GM23338 (cell line): ENCODE results near the gene SHB. TPM values are rescaled to one million over a fixed set of nuclear protein-coding genes. Genes with fewer than 3 reads are reported as not detected.
A peak's percentile ranks its signal among the peaks of the same experiment; 100 is the strongest.

Source experiments
- ATAC-seq: fragments of 200-7000 bp; cut with Tn5 transposase; 3 replicates; pipeline ENCODE4 v1.9.1; 2020
- DNase-seq: peaks from one replicate; pipeline ENCODE4 v3.0.0-alpha.2; 2015; ENCODE audit warnings: low spot score
- H2AFZ ChIP-seq: fragments of 200-600 bp; sonication (generic); 2 replicates; pipeline ENCODE4 v1.8.0; 2016; ENCODE audit warnings: antibody characterized with exemption, mild to moderate bottlenecking, moderate library complexity
- H3F3A ChIP-seq: fragments of 200-600 bp; sonication (generic); replicated peaks from 2 replicates; pipeline ENCODE4 v1.8.0; 2017; ENCODE audit warnings: antibody characterized with exemption, mixed run types, low read depth
- H3K27ac ChIP-seq: fragments of 200-600 bp; sonication (generic); 2 replicates; pipeline ENCODE4 v1.6.1; 2016; ENCODE audit warnings: low read depth
- H3K27me3 ChIP-seq: fragments of 200-600 bp; sonication (generic); 2 replicates; pipeline ENCODE4 v1.8.0; 2016; ENCODE audit warnings: mild to moderate bottlenecking, mixed run types, moderate library complexity; ENCODE audit not compliant: insufficient read depth
- H3K36me3 ChIP-seq: fragments of 200-600 bp; sonication (generic); 2 replicates; pipeline ENCODE4 v1.8.0; 2016; ENCODE audit warnings: mild to moderate bottlenecking; ENCODE audit not compliant: insufficient read depth
- H3K4me1 ChIP-seq: fragments of 200-600 bp; sonication (generic); 2 replicates; pipeline ENCODE4 v1.8.0; 2016; ENCODE audit warnings: mild to moderate bottlenecking, moderate library complexity; ENCODE audit not compliant: insufficient read depth
- H3K4me2 ChIP-seq: fragments of 200-600 bp; sonication (generic); 2 replicates; pipeline ENCODE4 v1.7.1; 2017; ENCODE audit warnings: mixed run types
- H3K4me3 ChIP-seq: fragments of 200-600 bp; sonication (generic); 2 replicates; pipeline ENCODE4 v1.6.1; 2016; ENCODE audit warnings: mixed run types
- H3K79me2 ChIP-seq: fragments of 200-600 bp; sonication (generic); replicated peaks from 2 replicates; pipeline ENCODE4 v1.8.0; 2017; ENCODE audit warnings: mild to moderate bottlenecking; ENCODE audit not compliant: insufficient read depth
- H3K9me2 ChIP-seq: fragments of 200-600 bp; sonication (generic); 2 replicates; pipeline ENCODE4 v1.8.0; 2017; ENCODE audit not compliant: insufficient read depth
- H4K20me1 ChIP-seq: fragments of 200-600 bp; sonication (generic); replicated peaks from 2 replicates; pipeline ENCODE4 v1.8.0; 2017; ENCODE audit warnings: mild to moderate bottlenecking; ENCODE audit not compliant: insufficient read depth
- H3K27ac Mint-ChIP-seq: 2 replicates; pipeline ENCODE4 v1.8.0; 2020; ENCODE audit warnings: inconsistent platforms, mild to moderate bottlenecking, moderate library complexity, mixed read lengths
- H3K27me3 Mint-ChIP-seq: 3 replicates; pipeline ENCODE4 v1.8.0; 2022; ENCODE audit warnings: low read depth, mild to moderate bottlenecking, moderate library complexity, mixed read lengths, inconsistent platforms; ENCODE audit not compliant: insufficient read depth, poor library complexity
- H3K36me3 Mint-ChIP-seq: 3 replicates; pipeline ENCODE4 v1.8.0; 2021; ENCODE audit warnings: low read depth, mild to moderate bottlenecking, inconsistent platforms, moderate library complexity, mixed read lengths
- H3K4me1 Mint-ChIP-seq: 3 replicates; pipeline ENCODE4 v1.8.0; 2020; ENCODE audit warnings: mild to moderate bottlenecking, inconsistent platforms, mixed read lengths
- H3K4me3 Mint-ChIP-seq: 3 replicates; pipeline ENCODE4 v1.8.0; 2021; ENCODE audit warnings: moderate library complexity, mild to moderate bottlenecking, inconsistent platforms, mixed read lengths
- H3K9me3 Mint-ChIP-seq: 3 replicates; pipeline ENCODE4 v1.8.0; 2020; ENCODE audit warnings: moderate library complexity, mild to moderate bottlenecking, inconsistent platforms, mixed read lengths
- CREB1 ChIP-seq: fragments of 250-450 bp; sonication (Bioruptor Pico); IDR thresholded peaks from 2 replicates; pipeline ENCODE4 v1.5.0; 2020; ENCODE audit warnings: low read depth, mild to moderate bottlenecking, moderate library complexity
- CTCF ChIP-seq, 2 experiments: fragments of 200-600 bp in 1 of 2; sonication (generic) in 1 of 2; conservative IDR thresholded peaks; 2 replicates each; pipeline versions ENCODE4 v1.5.1 to v1.6.1; 2016 to 2017; ENCODE audit warnings: antibody characterized with exemption in 2 of 2, low read depth in 2 of 2, mild to moderate bottlenecking in 2 of 2, moderate library complexity in 1 of 2
- ETS1 ChIP-seq: IDR thresholded peaks from 2 replicates; pipeline ENCODE4 v1.6.1; 2016; ENCODE audit warnings: antibody characterized with exemption
- EZH2 ChIP-seq: fragments of 200-600 bp; sonication (generic); IDR thresholded peaks from one replicate; pipeline ENCODE4 v1.8.0; 2017; ENCODE audit warnings: antibody characterized with exemption, mild to moderate bottlenecking, low read depth; ENCODE audit not compliant: unreplicated experiment
- EZH2phosphoT487 ChIP-seq: fragments of 200-600 bp; sonication (generic); IDR thresholded peaks from one replicate; pipeline ENCODE4 v1.8.1; 2018; ENCODE audit warnings: antibody characterized with exemption; ENCODE audit not compliant: unreplicated experiment
- POLR2AphosphoS5 ChIP-seq: IDR thresholded peaks from 2 replicates; pipeline ENCODE4 v1.6.1; 2016; ENCODE audit warnings: antibody characterized with exemption, low read depth
- STAT1 ChIP-seq: IDR thresholded peaks from one replicate; pipeline ENCODE4 v1.6.1; 2016; ENCODE audit warnings: antibody characterized with exemption; ENCODE audit not compliant: unreplicated experiment
- ZNF331 ChIP-seq: fragments of 250-450 bp; sonication (Bioruptor Pico); IDR thresholded peaks from 2 replicates; pipeline ENCODE4 v1.5.0; 2020; ENCODE audit warnings: low read depth, mild to moderate bottlenecking, moderate library complexity
- ZNF462 ChIP-seq: fragments of 250-450 bp; sonication (Bioruptor Pico); IDR thresholded peaks from 2 replicates; pipeline ENCODE4 v1.5.0; 2020; ENCODE audit warnings: mild to moderate bottlenecking, moderate library complexity
- polyA plus RNA-seq: library from polyadenylated mRNA; unstranded; fragments of >200 nt; fragmentation: Nextera tagmentation; extraction: Ambion mirVana; gene quantifications from 2 replicates; pipeline ENCODE4 v1.2.1, GENCODE V29; 2016
- total RNA-seq: library from RNA; depleted of rRNA; stranded (reverse); fragments of >200 nt; shearing (Covaris generic); gene quantifications from 2 replicates; pipeline ENCODE4 v1.2.3, GENCODE V29; 2014

Gene SHB
- total and polyA plus RNA-seq, 2 experiments from 2014 or later: 1.5 to 14.0 TPM

- no peak for TF ChIP-seq ETS1
- TF ChIP-seq EZH2: no peak
- TF ChIP-seq CREB1 (CRISPR knock-in tag): no peak
- no peak for TF ChIP-seq STAT1
- no peak for TF ChIP-seq POLR2AphosphoS5
- no peak for TF ChIP-seq ZNF331 (CRISPR knock-in tag)
- TF ChIP-seq EZH2phosphoT487: no peak
- TF ChIP-seq CTCF (conservative IDR thresholded peaks at IDR 0.05; ENCODE audit: low read depth in 2 of 2): no peak
- H3K27me3 Mint-ChIP-seq: peaks cover 3% of the 10 kb centered on the region
- ATAC-seq (peak; percentile 28), DNase-seq (peak; percentile 79)
- H3K4me1 Mint-ChIP-seq: peaks cover 32% of the 10 kb centered on the region
- Histone ChIP-seq H3K9me2 (0 out of 2 replicates have a peak, but pooled peaks cover 3% of the 10 kb centered on the region), H3K79me2 (no peaks in the 10 kb centered on the region), H3K4me2 (no peak overlapping the region), H3K4me3 (no peak overlapping the region), H3K4me1 (peaks cover 16% of the 10 kb centered on the region), H3K27me3 (no peaks in the 10 kb centered on the region), H3K27ac (no peak overlapping the region), H3K36me3 (no peaks in the 10 kb centered on the region; the same call in 1 of the 2 replicates), H3F3A (no peaks in the 10 kb centered on the region), H4K20me1 (no peaks in the 10 kb centered on the region), H2AFZ (no peak overlapping the region)
- no peak overlapping the region for H3K4me3 Mint-ChIP-seq
- H3K27ac Mint-ChIP-seq: peak overlapping the region; percentile 50
- H3K36me3 Mint-ChIP-seq: peaks cover 5% of the 10 kb centered on the region
- H3K9me3 Mint-ChIP-seq: no peaks in the 10 kb centered on the region; the same call in 2 of the 3 replicates
Measured at GRCh38 chr9:37944671-37945481, 124.2 kb downstream of the SHB start.

GRCh38 chr9:37944266-37944650 is 124.8 kb downstream of the SHB start:
- peaks cover 32% of the 10 kb centered on the region for H3K4me1 Mint-ChIP-seq
- ATAC-seq: no peak
- TF ChIP-seq EZH2 (no peak), EZH2phosphoT487 (no peak), ZNF331 (CRISPR knock-in tag) (no peak), ZNF462 (no peak)

More at GRCh38 chr9:37944266-37944650, 124.8 kb downstream of the SHB start:
- H3K9me3 Mint-ChIP-seq: no peaks in the 10 kb centered on the region; the same call in 2 of the 3 replicates
- peaks cover 16% of the 10 kb centered on the region for H3K4me1 ChIP-seq
- H3K79me2 ChIP-seq: no peaks in the 10 kb centered on the region
- no peak overlapping the region for H3K27ac ChIP-seq
- no peak overlapping the region for H3K4me3 ChIP-seq
- H3K4me3 Mint-ChIP-seq: no peak overlapping the region
- no peaks in the 10 kb centered on the region for H4K20me1 ChIP-seq
- peaks cover 4% of the 10 kb centered on the region for H3K27me3 Mint-ChIP-seq
- H3K27me3 ChIP-seq: no peaks in the 10 kb centered on the region
- no peak overlapping the region for H3K27ac Mint-ChIP-seq
- no peak overlapping the region for H3K4me2 ChIP-seq
- no peak overlapping the region for H2AFZ ChIP-seq
- 0 out of 2 replicates have a peak, but pooled peaks cover 3% of the 10 kb centered on the region for H3K9me2 ChIP-seq
- H3F3A ChIP-seq: no peaks in the 10 kb centered on the region
- H3K36me3 ChIP-seq: no peaks in the 10 kb centered on the region; the same call in 1 of the 2 replicates
- H3K36me3 Mint-ChIP-seq: peaks cover 5% of the 10 kb centered on the region
- no peak for DNase-seq
